Adipose tissue (tissue), 3 donors: ENCODE measurements around the gene SLC2A2. TPM values are rescaled to one million over a fixed set of nuclear protein-coding genes. Genes with fewer than 3 reads are reported as not detected.

ENCODE experiments used
- H3K27ac ChIP-seq: one replicate; pipeline ENCODE4 v1.5.1; 2013; ENCODE audit warnings: low read depth, low read length
- WGBS, 3 donors: extraction: QIAGEN DNeasy Blood & Tissue Kit; methylation state at CpG; one replicate each; pipeline ENCODE4 v1.1.7; 2013; 5-methylcytosine and 5-hydroxymethylcytosine counted together
- polyA plus RNA-seq, 3 donors: library from polyadenylated mRNA; stranded (reverse); fragments of 200-250 nt; gene quantifications; one replicate each; pipeline ENCODE4 v1.2.3, GENCODE V29; 2013
- donor health status: healthy with polysubstance abuse.
- donor health status: Bipolar disorder and iron deficiency.
- donor health status: healthy.

Gene SLC2A2
- polyA plus RNA-seq, 3 donors: 0.56 TPM; not detected in 2

DNA sequence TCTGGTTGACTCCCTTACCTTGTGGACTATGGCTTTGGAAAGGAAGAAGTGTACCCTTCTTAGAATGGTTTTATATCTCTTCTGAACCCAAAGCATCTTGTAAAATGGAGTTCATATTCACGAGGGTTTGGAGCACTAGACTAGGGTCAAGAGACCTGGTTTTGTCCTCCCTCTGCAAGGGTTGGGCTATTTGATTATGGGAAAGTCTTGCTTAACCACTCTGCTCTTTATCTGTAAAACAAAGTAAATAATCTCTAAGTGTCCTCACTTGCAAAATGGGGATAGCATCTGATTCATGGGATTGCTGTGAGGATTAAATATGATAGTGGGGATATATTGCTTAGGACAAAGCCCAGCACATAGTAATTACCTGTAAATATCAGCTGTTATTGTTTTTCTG lies 17.9 kb upstream of the SLC2A2 start:
- no peak overlapping the region for H3K27ac ChIP-seq
- 31 to 74% (median 40%) methylated on average over 1 of the region's 1 CpG for WGBS, 3 donors

DNA sequence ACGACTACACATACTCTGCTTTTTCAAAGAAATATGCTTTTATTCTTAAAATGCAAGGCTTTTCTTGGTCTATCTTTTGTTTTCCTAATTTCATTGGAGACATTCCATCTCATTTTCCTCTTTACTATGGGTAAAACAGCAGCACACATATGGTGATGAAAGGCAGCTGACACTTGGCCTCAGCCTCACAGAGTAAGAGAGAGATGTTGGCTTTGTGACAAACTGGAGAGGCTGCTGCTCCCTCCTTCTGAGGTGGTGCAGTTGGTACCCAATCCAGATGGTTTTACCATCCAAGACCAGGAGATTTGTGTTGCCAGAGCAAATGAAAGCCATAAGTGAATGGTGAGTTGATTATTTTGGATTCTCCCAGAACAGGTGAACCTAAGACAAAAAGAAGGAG lies 13.2 kb upstream of the SLC2A2 start:
- H3K27ac ChIP-seq: no peak overlapping the region
- 84 to 87% (median 87%) methylated on average over 1 of the region's 1 CpG for WGBS, 3 donors

DNA sequence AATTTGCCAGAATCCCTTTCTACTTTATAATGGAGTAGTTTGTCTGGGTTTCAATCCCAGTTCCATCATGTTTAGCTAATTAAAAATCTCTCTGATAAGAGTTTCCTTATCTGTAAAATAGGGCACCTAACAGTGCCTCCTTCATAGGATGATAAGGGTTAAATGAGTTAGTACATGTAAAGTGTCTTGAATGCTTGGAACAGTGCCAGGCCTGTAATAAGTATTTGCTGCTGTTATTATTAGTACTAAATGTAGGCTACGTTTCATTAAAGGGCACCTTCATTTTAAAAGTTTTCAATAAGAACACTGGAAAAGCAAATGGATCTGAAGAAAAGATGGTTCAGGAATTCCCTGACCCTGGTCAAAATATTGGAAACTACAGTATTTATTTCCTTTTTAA lies 11.8 kb upstream of the SLC2A2 start:
- no peak overlapping the region for H3K27ac ChIP-seq
- WGBS, 3 donors: 22 to 58% (median 44%) methylated on average over 1 of the region's 1 CpG

DNA sequence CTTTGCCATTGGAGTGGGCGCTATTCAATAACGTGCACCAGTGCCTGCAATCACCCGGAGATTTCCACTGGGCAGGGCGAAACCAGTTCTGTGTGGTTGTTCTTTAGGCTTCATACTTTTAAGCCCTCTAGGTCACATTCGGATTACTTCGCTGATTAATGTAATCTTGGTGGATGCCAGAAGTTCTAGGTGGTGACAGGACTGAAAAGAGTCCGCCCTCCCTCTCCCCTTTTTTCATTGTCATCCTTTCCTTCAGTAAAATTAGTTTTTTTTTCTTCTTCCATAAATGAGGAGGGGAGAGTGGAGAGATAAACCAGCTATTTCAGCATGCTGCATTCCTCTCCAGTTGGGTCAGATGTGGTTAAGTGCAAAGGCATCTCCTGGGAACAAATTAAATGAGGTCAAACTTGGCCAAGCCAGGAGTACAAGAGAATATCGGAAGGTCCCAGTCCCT lies 2.3 kb upstream of the SLC2A2 start:
- 45 to 69% (median 46%) methylated on average over 8 of the region's 8 CpGs for WGBS, 3 donors

DNA sequence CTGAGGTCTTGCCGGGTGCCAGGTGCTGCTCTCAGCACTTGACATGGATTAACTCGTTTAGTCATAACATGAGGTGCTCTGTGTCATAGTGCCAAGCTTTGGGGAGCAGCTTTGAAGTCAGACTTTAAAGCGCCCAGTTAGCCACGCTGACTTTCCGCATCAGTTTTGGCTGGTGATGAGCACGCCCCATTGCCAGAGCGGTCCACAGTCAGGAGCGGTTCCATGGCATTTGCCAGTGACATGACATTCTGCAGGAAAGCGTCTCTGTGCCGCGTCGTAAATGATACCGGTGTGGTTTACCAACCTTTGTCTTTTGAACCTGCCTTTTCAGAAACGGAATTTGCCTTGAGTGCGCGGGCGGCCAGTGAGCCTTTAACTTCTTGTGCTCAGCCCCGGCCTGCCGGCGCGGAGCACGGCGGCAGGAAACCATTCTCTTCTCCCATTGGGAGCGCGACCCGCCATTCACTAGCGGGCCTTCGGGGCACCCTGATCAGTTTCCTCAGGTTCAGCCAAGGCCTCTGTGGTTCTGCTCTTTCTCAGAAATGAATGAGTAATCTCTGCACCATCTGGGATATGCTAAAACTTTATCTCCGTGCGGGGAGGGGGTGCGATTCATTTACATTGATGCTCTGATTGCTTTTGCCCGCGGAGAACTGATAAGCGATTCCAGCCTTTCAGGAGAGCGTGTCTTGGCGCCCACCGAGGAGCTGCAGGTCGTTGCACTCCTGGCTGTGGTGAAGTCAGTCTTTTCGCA lies 1.7 kb upstream of the SLC2A2 start:
- H3K27ac ChIP-seq: no peak overlapping the region
- 14 to 20% (median 17%) methylated on average over 39 of the region's 39 CpGs for WGBS, 3 donors

More for the DNA sequence above, 2.3 kb upstream of the SLC2A2 start:
- no peak overlapping the region for H3K27ac ChIP-seq

DNA sequence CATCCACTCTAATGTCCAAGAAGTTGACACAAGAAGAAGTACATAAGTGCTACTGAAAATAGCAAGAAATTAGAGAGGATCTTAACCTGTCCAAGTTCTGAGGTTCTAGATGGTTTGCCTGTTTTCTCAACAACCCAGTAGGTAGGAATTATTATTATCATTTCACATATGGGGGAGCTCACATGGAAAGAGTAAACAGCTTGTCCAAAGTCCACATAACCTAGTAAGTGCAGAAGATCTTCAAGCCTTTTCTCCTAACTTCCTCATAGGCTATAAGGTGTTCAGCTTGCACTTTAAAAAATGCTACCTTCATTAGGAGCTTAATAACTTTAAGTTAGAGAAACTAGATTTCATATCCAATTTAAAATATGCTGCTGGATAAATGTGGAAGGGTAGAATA lies 3.0 kb downstream of the SLC2A2 start:
- H3K27ac ChIP-seq: no peak overlapping the region

DNA sequence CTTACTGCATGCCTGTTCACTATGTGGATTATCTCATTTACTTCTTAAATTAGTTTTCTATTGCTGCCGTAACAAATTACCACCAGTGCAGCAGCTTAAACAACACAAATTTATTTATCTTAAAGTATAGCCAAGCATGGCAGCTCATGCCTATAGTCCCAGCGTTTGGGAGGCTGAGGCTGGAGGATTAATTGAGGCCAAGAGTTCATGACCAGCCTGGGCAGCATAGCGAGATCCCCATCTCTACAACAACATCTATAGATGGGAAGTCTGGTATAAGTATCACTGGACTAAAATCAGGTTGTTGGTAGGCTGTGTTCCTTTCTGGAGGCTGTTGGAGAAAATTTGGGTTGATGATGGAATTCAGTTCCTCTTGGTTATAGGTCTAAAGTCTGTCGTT lies 5.1 kb downstream of the SLC2A2 start:
- 86 to 89% (median 86%) methylated on average over 4 of the region's 4 CpGs for WGBS, 3 donors
- H3K27ac ChIP-seq: no peak overlapping the region

DNA sequence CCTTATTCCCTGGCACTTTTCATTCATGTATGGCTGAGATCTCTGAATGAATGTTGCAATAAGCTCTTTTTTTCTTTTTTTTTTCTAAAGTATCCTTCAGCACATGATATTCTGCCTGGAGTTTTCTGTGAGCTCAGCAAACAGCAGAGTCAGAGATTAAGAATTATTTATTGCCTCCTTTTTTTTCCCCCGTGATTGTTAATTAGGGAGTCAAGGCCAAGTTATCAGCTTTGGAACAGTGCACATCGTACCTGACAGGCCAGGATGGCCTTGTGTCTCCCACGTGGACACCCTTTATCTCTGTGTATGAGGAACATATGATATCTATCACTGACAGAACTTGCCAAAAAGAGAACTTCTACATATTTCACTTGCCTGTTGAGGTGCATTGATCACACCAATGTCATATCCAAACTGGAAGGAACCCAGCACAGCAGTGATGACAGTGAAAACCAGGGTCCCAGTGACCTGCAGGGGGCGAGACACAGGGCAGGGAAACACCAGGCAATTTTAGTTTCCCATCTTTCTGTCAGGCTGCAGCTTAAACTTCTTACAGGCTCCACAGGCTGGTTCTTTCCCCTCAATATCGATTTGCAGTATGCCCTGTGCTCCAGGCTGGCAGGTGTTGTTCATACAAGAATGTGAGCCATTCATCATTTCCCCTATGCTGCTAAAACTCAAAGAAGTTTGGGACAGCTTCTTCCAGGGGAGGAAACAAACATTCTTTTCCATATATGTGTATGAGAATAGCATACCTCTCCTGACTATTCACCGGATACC lies 8.2 kb downstream of the SLC2A2 start:
- 16 to 55% (median 55%) methylated on average over 6 of the region's 6 CpGs for WGBS, 3 donors
- H3K27ac ChIP-seq: no peak overlapping the region

DNA sequence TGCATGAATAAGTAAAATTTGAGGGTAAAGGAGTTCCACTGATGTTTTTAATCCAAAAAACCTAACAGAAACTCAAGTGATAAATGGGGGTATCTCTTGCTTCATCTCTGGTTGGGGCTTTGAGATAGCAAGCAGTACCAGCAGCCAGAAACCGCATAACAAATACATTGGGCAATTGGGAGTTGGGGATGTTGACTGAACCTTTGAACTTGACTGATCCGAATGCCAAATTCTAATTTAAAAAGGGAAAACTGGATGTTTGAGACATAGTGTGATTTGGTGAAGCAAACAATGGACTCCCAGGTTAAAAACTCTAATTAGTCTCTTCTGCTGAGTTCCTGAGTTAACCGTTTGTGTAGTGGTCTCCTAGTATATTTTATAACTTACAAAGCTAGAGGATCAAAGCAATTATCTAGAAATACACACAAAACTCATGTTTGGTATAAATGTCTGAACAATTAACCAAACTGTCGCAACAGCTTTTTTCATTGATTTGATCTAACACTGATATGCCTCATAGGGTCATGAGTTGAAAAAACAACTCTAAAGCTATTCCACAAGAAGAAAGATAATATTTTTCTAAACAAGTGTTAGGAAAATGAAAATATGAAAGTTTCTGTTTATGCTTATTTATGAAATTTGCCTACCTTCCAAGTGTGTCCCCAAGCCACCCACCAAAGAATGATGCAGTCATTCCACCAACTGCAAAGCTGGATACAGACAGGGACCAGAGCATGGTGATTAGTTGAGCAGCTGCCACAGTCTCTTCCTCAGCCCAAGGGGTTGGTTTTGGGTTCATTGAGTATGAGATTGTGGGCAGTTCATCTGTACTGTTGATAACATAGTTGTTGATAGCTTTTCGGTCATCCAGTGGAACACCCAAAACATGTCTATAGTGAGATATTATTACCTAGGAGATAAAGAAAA lies 12.4 kb downstream of the SLC2A2 start:
- 70 to 79% (median 74%) methylated on average over 5 of the region's 5 CpGs for WGBS, 3 donors
- no peak overlapping the region for H3K27ac ChIP-seq

DNA sequence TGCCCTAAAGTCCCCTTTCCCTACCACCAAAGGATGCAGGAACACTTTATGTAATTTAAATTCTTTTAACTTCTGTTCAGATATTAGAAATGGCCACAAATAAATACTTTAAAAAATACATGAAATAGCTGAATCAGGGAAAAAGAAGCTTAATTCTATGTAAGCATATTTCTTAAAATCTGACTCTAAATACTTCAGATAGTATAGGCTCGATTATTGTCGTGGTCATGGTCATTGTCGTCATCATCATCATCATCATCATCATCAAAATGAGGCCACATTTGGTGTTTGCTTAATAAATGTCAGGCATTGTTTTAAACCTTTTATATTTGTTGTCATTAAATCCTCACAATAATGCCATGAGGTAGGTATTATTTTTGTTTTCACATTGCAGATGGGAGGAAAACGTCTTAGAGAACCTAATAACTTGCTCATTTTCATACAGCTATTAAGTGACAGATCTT lies 14.6 kb downstream of the SLC2A2 start:
- no peak overlapping the region for H3K27ac ChIP-seq
- 84 to 94% (median 92%) methylated on average over 4 of the region's 4 CpGs for WGBS, 3 donors

DNA sequence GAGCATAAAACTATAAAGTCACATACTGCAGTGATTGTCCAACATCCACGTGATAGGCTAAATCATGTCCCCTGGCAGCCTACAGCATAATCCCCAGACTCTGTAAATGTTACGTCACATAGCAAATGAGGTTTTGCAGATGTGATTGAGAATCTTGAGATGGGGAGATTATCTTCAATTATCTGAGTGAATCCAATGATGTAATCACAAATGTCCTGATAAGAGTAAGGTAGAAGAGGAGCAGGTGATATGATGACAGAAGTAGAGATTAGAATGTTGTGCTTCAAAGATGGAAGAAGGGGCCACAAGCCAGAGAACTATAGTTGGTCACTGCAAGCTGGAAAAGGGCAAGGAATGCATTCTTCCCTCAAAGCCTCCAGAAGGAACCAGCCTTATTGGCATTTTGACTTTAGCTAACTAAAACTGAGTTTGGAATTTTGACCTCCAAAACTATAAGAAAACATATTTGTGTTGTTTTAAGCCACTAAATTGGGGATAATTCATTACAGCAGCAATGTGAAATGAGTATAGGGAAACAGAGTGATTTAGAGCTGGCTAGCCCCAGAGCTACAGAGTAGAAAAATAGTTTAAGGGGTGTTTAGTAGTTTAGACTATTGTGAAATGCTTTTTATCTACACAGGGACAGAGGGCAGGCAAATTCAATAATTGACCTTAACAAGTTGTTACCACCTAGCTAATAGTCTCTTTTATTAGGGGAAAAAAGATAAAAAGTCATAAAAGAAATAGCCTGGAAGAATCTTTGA lies 15.2 kb downstream of the SLC2A2 start:
- WGBS, 3 donors: 74 to 85% (median 78%) methylated on average over 2 of the region's 2 CpGs
- H3K27ac ChIP-seq: no peak overlapping the region

DNA sequence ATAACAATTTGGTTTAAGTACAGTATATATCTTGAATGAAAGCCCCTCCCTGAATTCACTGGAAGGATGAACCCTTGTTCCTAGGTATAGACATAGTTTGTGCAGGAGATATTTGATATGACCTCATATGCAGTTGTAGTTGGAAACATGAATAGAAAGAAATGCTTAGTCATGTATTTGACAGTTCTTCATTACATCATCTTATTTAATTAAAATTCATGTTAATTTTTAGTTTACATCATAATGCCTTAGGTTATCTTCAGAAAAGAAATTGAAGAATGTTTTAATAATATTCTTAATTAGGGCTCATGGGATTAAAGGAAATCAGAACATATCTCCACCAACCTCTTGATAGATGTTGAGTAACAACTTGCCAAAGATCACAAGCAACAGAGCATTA lies 19.2 kb downstream of the SLC2A2 start:
- H3K27ac ChIP-seq: no peak overlapping the region

DNA sequence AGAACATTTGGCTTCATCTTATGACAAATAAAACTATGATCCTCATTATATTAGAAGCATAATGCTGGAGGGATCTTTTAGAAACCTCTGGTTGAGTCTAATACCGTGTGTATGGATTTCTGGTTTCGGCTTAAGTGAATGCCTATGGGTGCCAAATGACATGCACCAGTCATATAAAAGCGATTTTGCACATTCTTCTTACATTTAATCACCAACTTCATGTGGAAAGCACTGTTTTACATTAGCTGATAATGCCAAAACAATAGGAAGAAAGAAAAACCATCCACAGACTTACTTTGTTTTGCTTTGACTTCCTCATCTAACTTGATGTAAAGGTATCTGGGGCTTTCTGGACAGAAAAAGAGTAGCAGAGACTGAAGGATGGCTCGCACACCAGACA lies 20.9 kb downstream of the SLC2A2 start:
- WGBS, 3 donors: 85 to 92% (median 87%) methylated on average over 4 of the region's 4 CpGs
- no peak overlapping the region for H3K27ac ChIP-seq

DNA sequence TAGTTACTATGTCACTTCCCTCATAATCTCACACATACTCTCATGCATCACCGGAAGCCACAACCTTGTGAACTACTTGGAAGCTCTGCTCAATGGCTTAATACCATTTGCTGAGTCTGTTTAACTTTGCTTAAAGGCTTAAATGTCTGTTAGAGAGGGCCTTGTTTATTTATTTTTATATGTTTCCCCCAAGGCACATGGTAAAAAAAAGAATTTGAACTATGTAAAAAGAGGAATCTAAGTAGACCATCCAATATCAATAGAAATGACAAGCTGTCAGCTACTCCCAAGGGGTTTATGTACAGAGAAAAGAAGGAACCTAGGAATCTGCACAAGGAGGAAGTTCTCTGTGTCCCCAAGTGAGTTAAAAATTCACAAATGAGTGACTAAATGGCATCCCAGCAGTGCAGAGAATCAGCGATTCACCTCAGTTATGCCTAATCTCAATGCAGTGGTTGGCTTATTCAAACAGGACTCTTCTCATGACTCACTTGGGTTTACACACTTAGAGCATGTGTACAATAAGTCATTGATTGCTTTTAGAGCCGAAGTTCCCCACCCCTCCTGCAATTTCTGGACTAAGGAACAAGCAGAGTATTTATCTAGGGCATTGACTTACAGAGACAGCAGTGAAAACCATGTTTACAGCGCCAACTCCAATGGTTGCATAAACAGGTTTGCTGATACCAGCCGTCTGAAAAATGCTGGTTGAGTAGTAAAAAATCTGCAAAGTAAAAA lies 24.4 kb downstream of the SLC2A2 start:
- WGBS, 3 donors: 27 to 83% (median 82%) methylated on average over 5 of the region's 5 CpGs
- no peak overlapping the region for H3K27ac ChIP-seq

DNA sequence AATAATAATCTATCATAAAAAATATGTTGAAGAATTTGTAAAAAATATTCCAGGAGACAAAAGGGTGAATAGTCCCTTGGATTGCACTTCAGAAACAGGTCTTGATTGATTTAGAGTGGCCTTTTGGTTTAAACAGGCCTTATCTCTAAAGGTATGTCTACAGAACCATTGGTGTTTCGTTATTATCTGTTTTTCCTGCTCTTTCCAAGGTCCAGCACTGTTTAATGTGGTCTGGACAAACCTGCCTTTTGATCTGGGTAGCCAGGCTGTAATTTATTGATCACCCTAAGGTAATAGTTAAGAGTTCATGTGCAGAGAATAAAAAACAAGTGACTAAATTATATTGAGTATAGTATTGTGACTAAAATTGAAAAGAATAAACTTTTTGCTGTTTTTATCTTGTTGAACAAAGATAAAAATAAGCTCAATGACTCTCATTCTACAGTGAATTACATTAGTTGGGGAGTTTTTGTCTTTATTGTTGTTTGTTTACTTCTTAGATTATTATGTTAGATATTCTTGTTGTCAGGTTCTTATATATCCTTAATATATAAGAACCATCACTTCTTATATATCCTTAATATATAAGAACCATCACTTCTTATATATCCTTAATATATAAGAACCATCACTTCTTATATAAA lies 25.1 kb downstream of the SLC2A2 start:
- WGBS, 3 donors: 27 to 88% (median 87%) methylated on average over 1 of the region's 1 CpG
- no peak overlapping the region for H3K27ac ChIP-seq

DNA sequence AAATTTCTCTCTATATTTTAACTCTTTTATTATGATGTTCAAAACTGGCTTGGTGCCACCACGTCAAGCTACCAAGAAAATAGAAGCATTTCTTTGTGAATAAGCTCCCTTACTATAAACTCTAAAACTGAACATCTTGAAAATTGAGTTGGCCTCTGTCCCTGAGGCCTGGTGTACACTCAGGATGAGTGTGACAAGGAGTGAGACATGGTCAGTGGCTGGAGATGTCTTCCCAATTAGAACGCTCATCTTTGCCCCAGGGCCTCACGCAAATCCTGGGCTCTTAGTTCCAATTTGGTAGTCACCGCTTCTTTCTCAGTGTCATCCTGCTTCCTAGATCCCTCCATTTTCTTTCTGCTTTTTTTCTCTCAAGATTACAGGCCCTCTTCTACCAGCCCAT lies 26.2 kb downstream of the SLC2A2 start:
- H3K27ac ChIP-seq: no peak overlapping the region
- 81 to 89% (median 88%) methylated on average over 4 of the region's 4 CpGs for WGBS, 3 donors

DNA sequence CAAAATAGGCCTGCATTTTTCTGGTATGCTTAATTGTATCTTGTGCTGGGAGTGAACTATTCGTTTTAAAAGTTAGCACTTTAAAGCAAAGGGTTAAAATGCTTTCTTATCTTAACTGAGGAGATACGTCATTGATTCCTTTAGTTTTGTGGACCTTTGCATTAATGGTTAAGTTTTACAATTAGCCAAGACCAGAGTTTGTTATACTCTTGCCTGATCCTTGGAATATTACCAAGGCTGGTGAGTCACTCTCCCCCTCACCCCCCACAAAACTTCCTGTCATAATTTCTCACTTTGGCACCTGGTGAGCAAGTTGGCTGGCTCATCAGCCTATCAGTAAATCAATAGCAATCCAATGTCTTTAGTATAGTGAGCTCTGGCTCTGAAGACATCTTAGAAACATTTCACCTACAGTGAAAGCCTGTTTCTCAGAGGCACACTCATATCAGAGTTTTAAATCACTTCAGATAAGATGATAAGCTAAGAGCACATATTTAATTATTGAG lies 26.7 kb downstream of the SLC2A2 start:
- 26 to 55% (median 43%) methylated on average over 2 of the region's 2 CpGs for WGBS, 3 donors
- H3K27ac ChIP-seq: no peak overlapping the region
